Stimulated activated CD8-positive, alpha-beta memory T cell treated with anti-CD3 and anti-CD28 coated beads, Interleukin-4, amount 100 ng/mL, for 4 hours (primary cell): ENCODE results near the gene RSPH10B2.
A peak's percentile ranks its signal among the peaks of the same experiment; 100 is the strongest.
"Not testable (repeated sequence)": the region's sequence is repeated elsewhere in the genome, so short reads cannot be mapped to it uniquely, and the experiment has no call there.

Experiments
- DNase-seq, 2 donors: peaks; one replicate each; pipeline ENCODE4 v3.0.0-alpha.2; 2020; ENCODE audit warnings: low read depth in 2 of 2, low spot score in 1 of 2

The RSPH10B2 gene

GRCh38 chr7:6789353-6789752 is 35.5 kb downstream of the RSPH10B2 start:
- DNase-seq: not testable (repeated sequence)

- DNase-seq: not testable (repeated sequence)
Measured at GRCh38 chr7:6792113-6792872, 38.4 kb downstream of the RSPH10B2 start.

GRCh38 chr7:6794276-6794675 is 40.4 kb downstream of the RSPH10B2 start:
- not testable (repeated sequence) for DNase-seq

GRCh38 chr7:6797218-6797617 is 43.3 kb downstream of the RSPH10B2 start:
- not testable (repeated sequence) for DNase-seq

- DNase-seq: not testable (repeated sequence)
Measured at GRCh38 chr7:6798047-6798446, 44.1 kb downstream of the RSPH10B2 start.

GRCh38 chr7:6799887-6800286 is 46.0 kb downstream of the RSPH10B2 start:
- DNase-seq: not testable (repeated sequence)

- DNase-seq: not testable (repeated sequence)
Measured at GRCh38 chr7:6800331-6800730, 46.4 kb downstream of the RSPH10B2 start.

- not testable (repeated sequence) for DNase-seq
Measured at GRCh38 chr7:6807393-6807918, 53.6 kb downstream of the RSPH10B2 start.

GRCh38 chr7:6807959-6808358 is 54.1 kb downstream of the RSPH10B2 start:
- DNase-seq: not testable (repeated sequence)

- DNase-seq: not testable (repeated sequence)
Measured at GRCh38 chr7:6813011-6813410, 59.1 kb downstream of the RSPH10B2 start.

GRCh38 chr7:6815470-6815869 is 61.6 kb downstream of the RSPH10B2 start:
- not testable (repeated sequence) for DNase-seq

- not testable (repeated sequence) for DNase-seq
Measured at GRCh38 chr7:6821622-6822021, 67.7 kb downstream of the RSPH10B2 start.

- not testable (repeated sequence) for DNase-seq
Measured at GRCh38 chr7:6825236-6826125, 71.6 kb downstream of the RSPH10B2 start.

- peak; percentile 62 to 76 for DNase-seq
Measured at GRCh38 chr7:6826151-6826550, 72.2 kb downstream of the RSPH10B2 start, which contains the start of gene CCZ1B. CCZ1B (minus strand) TSS chr7:6826275; CDS start chr7:6826197, 78 bp downstream.

GRCh38 chr7:6827180-6827579 is 73.3 kb downstream of the RSPH10B2 start:
- not testable (repeated sequence) for DNase-seq

GRCh38 chr7:6829616-6830015 is 75.7 kb downstream of the RSPH10B2 start:
- DNase-seq: not testable (repeated sequence)

GRCh38 chr7:6830026-6830425 is 76.1 kb downstream of the RSPH10B2 start:
- DNase-seq: not testable (repeated sequence)

GRCh38 chr7:6831018-6831725 is 77.3 kb downstream of the RSPH10B2 start:
- no peak for DNase-seq

- no peak for DNase-seq
Measured at GRCh38 chr7:6833636-6834035, 79.7 kb downstream of the RSPH10B2 start.

GRCh38 chr7:6835521-6835920 is 81.6 kb downstream of the RSPH10B2 start:
- DNase-seq: not testable (repeated sequence)

GRCh38 chr7:6837081-6837480 is 83.2 kb downstream of the RSPH10B2 start:
- not testable (repeated sequence) for DNase-seq
